ENCODE data around the gene SERPINA5. TPM values are rescaled to one million over a fixed set of nuclear protein-coding genes. Genes with fewer than 3 reads are reported as not detected.
A peak's percentile ranks its signal among the peaks of the same experiment; 100 is the strongest.

SERPINA5 gene
- total and polyA plus RNA-seq, 4 donors, result 0.13 to 9.0 (median 2.3) TPM; not detected in 1

GRCh38 chr14:94638339-94638738, 57.1 kb downstream of the SERPINA5 start:
- Histone ChIP-seq H3K9me3 (ENCODE audit: control insufficient read depth, low read length) (no peaks in the 10 kb centered on the region), H3K4me1 (ENCODE audit: control insufficient read depth in 1 of 2, insufficient read depth in 2 of 2, low read length in 2 of 2) (no peaks in the 10 kb centered on the region), H3K27me3 (ENCODE audit: control insufficient read depth in 1 of 2, insufficient read depth in 2 of 2, low read length in 1 of 2) (no peaks in the 10 kb centered on the region), H3K27ac (ENCODE audit: low read depth in 1 of 2, low read length in 2 of 2) (no peak overlapping the region), H3K36me3 (ENCODE audit: control insufficient read depth in 1 of 2, insufficient read depth in 2 of 2, low read length in 1 of 2) (no peaks in the 10 kb centered on the region), H3K4me3 (ENCODE audit: low read length in 2 of 2) (no peak overlapping the region)
- 70 to 76% methylated on average over 2 of the region's 2 CpGs for WGBS, 2 donors
- DNase-seq (no peak), ATAC-seq (ENCODE audit: low FRiP score) (no peak)
- intact Hi-C loops (cut with DNase I), result no loop called here

DNA sequence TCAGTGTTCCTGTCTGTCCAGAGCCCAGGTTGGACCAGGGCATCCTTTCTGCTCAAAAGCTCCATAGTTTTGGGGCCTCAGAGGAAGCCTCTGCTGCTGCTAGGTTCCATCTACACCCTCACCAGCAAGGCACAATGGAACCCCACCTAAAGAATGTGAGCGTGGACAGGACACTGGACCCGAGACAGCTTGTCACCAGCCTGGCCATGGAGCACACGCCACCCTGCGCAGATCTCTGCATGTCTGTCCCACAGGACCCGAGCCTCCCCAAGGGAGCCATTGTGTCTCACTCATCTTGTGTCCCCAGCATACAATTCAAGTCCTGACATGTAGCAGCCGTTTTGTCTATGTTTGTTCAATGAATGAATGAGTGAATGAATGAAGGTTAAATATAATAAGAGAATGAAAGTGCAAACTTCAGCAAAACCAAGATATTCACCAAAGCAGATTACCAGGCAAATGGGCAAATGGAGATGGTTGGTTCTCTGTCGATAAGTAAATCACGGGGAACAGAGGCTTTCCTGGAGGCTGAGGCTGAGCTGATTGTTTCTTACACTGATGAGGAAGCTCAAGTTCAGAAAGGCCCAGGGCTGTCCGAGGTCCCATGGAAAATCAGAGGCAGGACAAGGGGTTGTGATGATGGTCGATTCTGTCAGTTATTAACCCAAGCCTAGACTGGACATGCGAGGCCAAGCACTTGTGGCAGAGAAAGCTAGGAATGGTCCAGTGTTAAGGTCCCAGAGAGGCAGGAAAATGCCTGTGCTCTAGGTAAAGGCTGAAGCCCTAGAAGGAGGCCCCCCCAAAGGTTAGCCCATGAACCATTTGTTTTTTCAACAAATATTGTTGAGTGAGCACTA, 58.0 kb downstream of the SERPINA5 start:
- H3K27me3 ChIP-seq (ENCODE audit: control insufficient read depth in 1 of 2, insufficient read depth in 2 of 2, low read length in 1 of 2), result no peaks in the 10 kb centered on the region
- intact Hi-C loops (cut with DNase I), result no loop called here
- DNase-seq, result no peak
- WGBS, 2 donors, result 76 to 80% methylated on average over 11 of the region's 11 CpGs
- ATAC-seq (ENCODE audit: low FRiP score), result no peak
- no peaks in the 10 kb centered on the region for H3K9me3 ChIP-seq (ENCODE audit: control insufficient read depth, low read length)
- no peaks in the 10 kb centered on the region for H3K4me1 ChIP-seq (ENCODE audit: control insufficient read depth in 1 of 2, insufficient read depth in 2 of 2, low read length in 2 of 2)
- no peak overlapping the region for H3K4me3 ChIP-seq (ENCODE audit: low read length in 2 of 2)
- no peaks in the 10 kb centered on the region for H3K36me3 ChIP-seq (ENCODE audit: control insufficient read depth in 1 of 2, insufficient read depth in 2 of 2, low read length in 1 of 2)
- H3K27ac ChIP-seq (ENCODE audit: low read depth in 1 of 2, low read length in 2 of 2), result no peak overlapping the region

GRCh38 chr14:94640721-94641631, 59.8 kb downstream of the SERPINA5 start:
- 85 to 91% methylated on average over 10 of the region's 10 CpGs for WGBS, 2 donors
- Histone ChIP-seq H3K36me3 (ENCODE audit: control insufficient read depth in 1 of 2, insufficient read depth in 2 of 2, low read length in 1 of 2) (no peaks in the 10 kb centered on the region), H3K4me3 (ENCODE audit: low read length in 2 of 2) (no peak overlapping the region), H3K4me1 (ENCODE audit: control insufficient read depth in 1 of 2, insufficient read depth in 2 of 2, low read length in 2 of 2) (no peaks in the 10 kb centered on the region), H3K27ac (ENCODE audit: low read depth in 1 of 2, low read length in 2 of 2) (no peak overlapping the region), H3K9me3 (ENCODE audit: control insufficient read depth, low read length) (no peaks in the 10 kb centered on the region), H3K27me3 (ENCODE audit: control insufficient read depth in 1 of 2, insufficient read depth in 2 of 2, low read length in 1 of 2) (no peaks in the 10 kb centered on the region)
- DNase-seq (no peak), ATAC-seq (ENCODE audit: low FRiP score) (no peak)
- intact Hi-C loops (cut with DNase I), result no loop called here

DNA sequence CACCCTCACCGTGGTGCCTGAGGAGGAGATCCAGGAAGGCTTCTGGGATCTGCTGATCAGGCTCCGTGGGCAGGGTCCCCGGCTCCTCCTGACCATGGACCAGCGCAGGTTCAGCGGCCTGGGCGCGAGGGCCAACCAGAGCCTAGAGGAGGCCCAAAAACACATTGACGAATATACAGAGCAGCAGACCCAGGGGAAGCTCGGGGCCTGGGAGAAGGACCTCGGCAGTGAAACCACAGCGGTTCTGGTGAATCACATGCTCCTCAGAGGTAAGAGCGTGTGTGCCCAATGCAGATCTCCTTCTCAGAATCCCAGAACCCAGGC, 60.4 kb downstream of the SERPINA5 start:
- Histone ChIP-seq H3K27ac (ENCODE audit: low read depth in 1 of 2, low read length in 2 of 2) (no peak overlapping the region), H3K4me3 (ENCODE audit: low read length in 2 of 2) (no peak overlapping the region), H3K9me3 (ENCODE audit: control insufficient read depth, low read length) (no peaks in the 10 kb centered on the region), H3K36me3 (ENCODE audit: control insufficient read depth in 1 of 2, insufficient read depth in 2 of 2, low read length in 1 of 2) (no peaks in the 10 kb centered on the region), H3K27me3 (ENCODE audit: control insufficient read depth in 1 of 2, insufficient read depth in 2 of 2, low read length in 1 of 2) (no peaks in the 10 kb centered on the region), H3K4me1 (ENCODE audit: control insufficient read depth in 1 of 2, insufficient read depth in 2 of 2, low read length in 2 of 2) (no peaks in the 10 kb centered on the region)
- DNase-seq, result no peak
- peak; percentile 36 for ATAC-seq (ENCODE audit: low FRiP score)
- WGBS, 2 donors, result 95 to 98% methylated on average over 12 of the region's 12 CpGs
- intact Hi-C loops (cut with DNase I), result no loop called here

Other genes with a start within 250 kb of the SERPINA5 start
- not detected for gene SERPINA2, start 214.7 kb upstream of the SERPINA5 start, total RNA-seq
- gene SERPINA2, start 214.7 kb upstream of the SERPINA5 start, polyA plus RNA-seq, result not detected
- 10 to 100 TPM; 17.8 to 23.1 TPM for gene SERPINA1, start 192.8 kb upstream of the SERPINA5 start, total RNA-seq
- 10 to 100 TPM in 1 of 2 donors, 1 to 10 TPM in 1; 3.5 to 29.8 TPM for gene SERPINA1, start 192.8 kb upstream of the SERPINA5 start, polyA plus RNA-seq
- not detected for gene SERPINA11, start 128.6 kb upstream of the SERPINA5 start, total RNA-seq
- not detected for gene SERPINA11, start 128.6 kb upstream of the SERPINA5 start, polyA plus RNA-seq
- not detected for gene SERPINA9, start 105.2 kb upstream of the SERPINA5 start, total RNA-seq
- not detected for gene SERPINA9, start 105.2 kb upstream of the SERPINA5 start, polyA plus RNA-seq
- gene SERPINA12, start 72.0 kb upstream of the SERPINA5 start, total RNA-seq, result not detected
- gene SERPINA12, start 72.0 kb upstream of the SERPINA5 start, polyA plus RNA-seq, result not detected
- not detected for gene SERPINA4, start 20.0 kb upstream of the SERPINA5 start, total RNA-seq
- not detected for gene SERPINA4, start 20.0 kb upstream of the SERPINA5 start, polyA plus RNA-seq
- 100 to 1,000 TPM; 200 to 220 TPM for gene SERPINA3, start 31.0 kb downstream of the SERPINA5 start, total RNA-seq
- 100 to 1,000 TPM in 1 of 2 donors, 10 to 100 TPM in 1; 53.2 to 117 TPM for gene SERPINA3, start 31.0 kb downstream of the SERPINA5 start, polyA plus RNA-seq
- gene GSC, start 188.7 kb downstream of the SERPINA5 start, total RNA-seq, result 1 to 10 TPM in 1 of 2 donors, under 1 TPM in 1; 0.55 to 1.3 TPM
- not detected for gene GSC, start 188.7 kb downstream of the SERPINA5 start, polyA plus RNA-seq

All from aorta (tissue), 5 donors.